HepG2 (cell line): Measurements from ENCODE around the gene NAB2. TPM values are rescaled to one million over a fixed set of nuclear protein-coding genes. Genes with fewer than 3 reads are reported as not detected.

Experiments used
- AHR ChIP-seq: IDR thresholded peaks from 2 replicates; pipeline ENCODE4 v1.6.1; 2018; ENCODE audit warnings: missing genetic modification reagents, missing compliant biosample characterization
- ATF7 ChIP-seq, 2 experiments: fragments of 450-650 bp in 1 of 2; sonication (generic) in 1 of 2; formaldehyde crosslinking in 1 of 2; IDR thresholded peaks; 2 replicates each; pipeline versions ENCODE4 v1.4.0 to v1.6.1; 2016 to 2020; ENCODE audit warnings: antibody characterized with exemption in 1 of 2, mild to moderate bottlenecking in 1 of 2, missing genetic modification reagents in 1 of 2
- GATAD1 ChIP-seq: IDR thresholded peaks from 2 replicates; pipeline ENCODE4 v1.6.1; 2016; ENCODE audit warnings: missing genetic modification reagents, missing compliant biosample characterization
- KDM2A ChIP-seq: sonication (generic); formaldehyde crosslinking; IDR thresholded peaks from 2 replicates; pipeline ENCODE4 v1.4.0; 2020; ENCODE audit warnings: low read depth, missing genetic modification reagents, borderline replicate concordance
- NFE2 ChIP-seq: sonication (generic); formaldehyde crosslinking; IDR thresholded peaks from 2 replicates; pipeline ENCODE4 v1.4.0; 2020; ENCODE audit warnings: missing genetic modification reagents
- PHF20 ChIP-seq: sonication (generic); formaldehyde crosslinking; IDR thresholded peaks from 2 replicates; pipeline ENCODE4 v1.5.0; 2020; ENCODE audit warnings: mild to moderate bottlenecking, missing genetic modification reagents
- RBFOX2 ChIP-seq: fragments of 200-400 bp; formaldehyde crosslinking; IDR thresholded peaks from 2 replicates; pipeline ENCODE4 v1.6.1; 2017; ENCODE audit warnings: low read depth, mild to moderate bottlenecking, low read length
- RNF2 ChIP-seq: fragments of 450-650 bp; conservative IDR thresholded peaks from 2 replicates; pipeline ENCODE4 v1.6.1; 2016; ENCODE audit warnings: low read depth
- SIX1 ChIP-seq: sonication (generic); formaldehyde crosslinking; IDR thresholded peaks from 2 replicates; pipeline ENCODE4 v1.4.0; 2020; ENCODE audit warnings: missing genetic modification reagents, borderline replicate concordance
- TCF12 ChIP-seq, 2 experiments: fragments of 450-650 bp in 1 of 2; sonication (generic) in 1 of 2; formaldehyde crosslinking in 1 of 2; IDR thresholded peaks; 2 replicates each; pipeline versions ENCODE4 v1.6.1 to v1.8.0; 2017 to 2022; ENCODE audit warnings: antibody characterized with exemption in 1 of 2, mild to moderate bottlenecking in 1 of 2, missing genetic modification reagents in 1 of 2, moderate library complexity in 1 of 2
- ZNF263 ChIP-seq: sonication (generic); formaldehyde crosslinking; IDR thresholded peaks from 2 replicates; pipeline ENCODE4 v1.4.0; 2020; ENCODE audit warnings: missing genetic modification reagents
- ZNF589 ChIP-seq: sonication (generic); formaldehyde crosslinking; conservative IDR thresholded peaks from 2 replicates; pipeline ENCODE4 v1.8.0; 2022; ENCODE audit warnings: mild to moderate bottlenecking, moderate library complexity, missing genetic modification reagents
- ZNF761 ChIP-seq: sonication (generic); formaldehyde crosslinking; conservative IDR thresholded peaks from 2 replicates; pipeline ENCODE4 v1.4.0; 2020; ENCODE audit warnings: mild to moderate bottlenecking, missing genetic modification reagents
- ZNF772 ChIP-seq: sonication (generic); formaldehyde crosslinking; IDR thresholded peaks from 2 replicates; pipeline ENCODE4 v1.5.0; 2020; ENCODE audit warnings: mild to moderate bottlenecking, missing genetic modification reagents
- ZNF782 ChIP-seq: sonication (generic); formaldehyde crosslinking; IDR thresholded peaks from 2 replicates; pipeline ENCODE4 v1.4.0; 2020; ENCODE audit warnings: missing genetic modification reagents, mild to moderate bottlenecking, borderline replicate concordance
- polyA plus RNA-seq, 8 experiments: library from polyadenylated mRNA; depleted of rRNA in 3 of 8; stranded (reverse) in 7 of 8; unstranded in 1 of 8; fragments of >200 nt; fragmentation: Illumina TruSeq in 4 of 8; extraction: Trizol in 4 of 8; gene quantifications; 2 replicates each; pipeline versions ENCODE4 v1.2.1 to v1.2.3, GENCODE V29; 2011 to 2016; ENCODE audit warnings: low read depth in 4 of 8, missing spikeins in 1 of 8, mixed read lengths in 1 of 8; ENCODE audit not compliant: insufficient read depth in 1 of 8
- total RNA-seq, 5 experiments: library from RNA; depleted of rRNA; stranded (reverse); fragments of >200 nt; fragmentation: Illumina TruSeq; extraction: Trizol; gene quantifications; 2 replicates each; pipeline ENCODE4 v1.2.3, GENCODE V29; 2016; ENCODE audit warnings: low read depth in 1 of 5
- TF ChIP-seq, protein P1 (sequence below): IDR thresholded peaks from 2 replicates; pipeline ENCODE4 v1.4.0; 2020; ENCODE audit warnings: mild to moderate bottlenecking, missing genetic modification reagents
- TF ChIP-seq, protein P2 (sequence below): sonication (generic); formaldehyde crosslinking; IDR thresholded peaks from 2 replicates; pipeline ENCODE4 v1.4.0; 2020; ENCODE audit warnings: missing genetic modification reagents
- TF ChIP-seq, protein P3 (sequence below): sonication (generic); formaldehyde crosslinking; IDR thresholded peaks from 2 replicates; pipeline ENCODE4 v1.4.0; 2020; ENCODE audit warnings: missing genetic modification reagents, borderline replicate concordance
- TF ChIP-seq, protein P4 (sequence below): sonication (generic); formaldehyde crosslinking; IDR thresholded peaks from 2 replicates; pipeline ENCODE4 v1.4.0; 2020; ENCODE audit warnings: low read depth, mild to moderate bottlenecking, missing genetic modification reagents

NAB2 gene
- total and polyA plus RNA-seq, 2 of the 13 experiments (the other 11 are each of a cell fraction or from before 2014, with no cell fraction given): 11.7 to 12.9 TPM

DNA sequence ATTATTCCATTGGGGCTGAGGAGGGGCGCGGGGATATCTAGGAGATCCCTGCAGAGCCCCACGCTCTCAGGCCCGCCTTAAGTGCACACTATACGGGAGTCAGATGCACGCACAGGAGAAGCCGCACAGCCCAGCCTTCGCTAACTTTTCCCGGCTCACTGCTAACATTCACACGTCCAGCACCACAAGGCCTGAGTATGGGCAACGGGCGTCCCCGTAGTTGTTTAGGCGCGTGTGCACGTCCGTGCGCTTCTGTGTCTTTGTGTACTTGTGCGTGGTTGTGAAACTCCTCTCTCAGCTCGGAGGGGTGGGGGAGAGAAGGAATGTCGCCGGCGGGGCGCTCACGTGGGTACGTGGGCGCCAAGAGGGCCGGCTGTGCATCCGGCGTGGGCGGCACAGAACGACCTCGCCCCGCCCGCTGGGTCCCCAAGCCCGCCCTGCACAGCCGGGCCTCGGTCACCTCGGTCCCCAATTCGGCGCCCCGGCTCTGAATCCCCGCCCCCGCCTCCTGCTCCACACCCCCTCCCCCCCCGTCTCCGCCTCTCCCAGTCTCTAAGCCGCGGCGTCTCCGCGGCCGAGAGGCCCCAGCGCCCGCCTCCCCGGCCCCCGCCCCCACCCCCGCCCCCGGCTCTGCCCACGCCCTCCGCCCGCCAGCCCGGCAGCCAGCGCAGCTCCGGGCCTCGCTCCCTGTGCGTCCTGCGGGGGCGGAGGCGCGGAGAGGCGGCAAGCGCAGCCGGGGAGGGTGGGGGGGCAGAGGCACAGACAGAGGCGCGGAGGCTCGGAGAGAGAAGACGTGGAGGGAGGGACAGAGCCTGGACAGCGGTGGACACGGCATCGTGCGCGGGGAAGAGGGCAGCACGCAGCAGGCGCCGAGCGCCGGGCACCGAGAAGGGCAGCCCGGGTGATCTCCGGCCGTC is at the start of gene NAB2 (continued):
- TF ChIP-seq ATF7 (IDR thresholded peaks at IDR 0.05): no peak
- TF ChIP-seq ATF7 (CRISPR knock-in tag; IDR thresholded peaks at IDR 0.05): peak; percentile 39; the same call in 1 of the 2 replicates
- peak; percentile 33; the same call in 1 of the 2 replicates for TF ChIP-seq SIX1 (CRISPR knock-in tag)
- no peak for TF ChIP-seq TCF12 (IDR thresholded peaks at IDR 0.05)
- TF ChIP-seq TCF12 (CRISPR knock-in tag; IDR thresholded peaks at IDR 0.05): peak; percentile 24; the same call in 1 of the 2 replicates
- TF ChIP-seq ZNF782 (CRISPR knock-in tag): 0 out of 2 replicates have a peak, but pooled peaks have one; percentile 51
- peak; percentile 61; the same call in 1 of the 2 replicates for TF ChIP-seq AHR (CRISPR knock-in tag)
- peak; percentile 61 for TF ChIP-seq ZNF263 (CRISPR knock-in tag)
- TF ChIP-seq PHF20 (CRISPR knock-in tag): peak; percentile 50
- peak; percentile 44 for TF ChIP-seq ZNF772 (CRISPR knock-in tag)
- TF ChIP-seq NFE2: no peak
- no peak; the same call in 1 of the 2 replicates for TF ChIP-seq ZNF589 (CRISPR knock-in tag)
- peak; percentile 32; the same call in 1 of the 2 replicates for TF ChIP-seq ZNF761
- TF ChIP-seq KDM2A: peak; percentile 66; the same call in 1 of the 2 replicates
- TF ChIP-seq, protein P1, sequence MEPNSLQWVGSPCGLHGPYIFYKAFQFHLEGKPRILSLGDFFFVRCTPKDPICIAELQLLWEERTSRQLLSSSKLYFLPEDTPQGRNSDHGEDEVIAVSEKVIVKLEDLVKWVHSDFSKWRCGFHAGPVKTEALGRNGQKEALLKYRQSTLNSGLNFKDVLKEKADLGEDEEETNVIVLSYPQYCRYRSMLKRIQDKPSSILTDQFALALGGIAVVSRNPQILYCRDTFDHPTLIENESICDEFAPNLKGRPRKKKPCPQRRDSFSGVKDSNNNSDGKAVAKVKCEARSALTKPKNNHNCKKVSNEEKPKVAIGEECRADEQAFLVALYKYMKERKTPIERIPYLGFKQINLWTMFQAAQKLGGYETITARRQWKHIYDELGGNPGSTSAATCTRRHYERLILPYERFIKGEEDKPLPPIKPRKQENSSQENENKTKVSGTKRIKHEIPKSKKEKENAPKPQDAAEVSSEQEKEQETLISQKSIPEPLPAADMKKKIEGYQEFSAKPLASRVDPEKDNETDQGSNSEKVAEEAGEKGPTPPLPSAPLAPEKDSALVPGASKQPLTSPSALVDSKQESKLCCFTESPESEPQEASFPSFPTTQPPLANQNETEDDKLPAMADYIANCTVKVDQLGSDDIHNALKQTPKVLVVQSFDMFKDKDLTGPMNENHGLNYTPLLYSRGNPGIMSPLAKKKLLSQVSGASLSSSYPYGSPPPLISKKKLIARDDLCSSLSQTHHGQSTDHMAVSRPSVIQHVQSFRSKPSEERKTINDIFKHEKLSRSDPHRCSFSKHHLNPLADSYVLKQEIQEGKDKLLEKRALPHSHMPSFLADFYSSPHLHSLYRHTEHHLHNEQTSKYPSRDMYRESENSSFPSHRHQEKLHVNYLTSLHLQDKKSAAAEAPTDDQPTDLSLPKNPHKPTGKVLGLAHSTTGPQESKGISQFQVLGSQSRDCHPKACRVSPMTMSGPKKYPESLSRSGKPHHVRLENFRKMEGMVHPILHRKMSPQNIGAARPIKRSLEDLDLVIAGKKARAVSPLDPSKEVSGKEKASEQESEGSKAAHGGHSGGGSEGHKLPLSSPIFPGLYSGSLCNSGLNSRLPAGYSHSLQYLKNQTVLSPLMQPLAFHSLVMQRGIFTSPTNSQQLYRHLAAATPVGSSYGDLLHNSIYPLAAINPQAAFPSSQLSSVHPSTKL (CRISPR knock-in tag): peak; percentile 78
- peak; percentile 61 for TF ChIP-seq GATAD1 (CRISPR knock-in tag)
- peak; percentile 68 for TF ChIP-seq RBFOX2
- TF ChIP-seq, protein P2, sequence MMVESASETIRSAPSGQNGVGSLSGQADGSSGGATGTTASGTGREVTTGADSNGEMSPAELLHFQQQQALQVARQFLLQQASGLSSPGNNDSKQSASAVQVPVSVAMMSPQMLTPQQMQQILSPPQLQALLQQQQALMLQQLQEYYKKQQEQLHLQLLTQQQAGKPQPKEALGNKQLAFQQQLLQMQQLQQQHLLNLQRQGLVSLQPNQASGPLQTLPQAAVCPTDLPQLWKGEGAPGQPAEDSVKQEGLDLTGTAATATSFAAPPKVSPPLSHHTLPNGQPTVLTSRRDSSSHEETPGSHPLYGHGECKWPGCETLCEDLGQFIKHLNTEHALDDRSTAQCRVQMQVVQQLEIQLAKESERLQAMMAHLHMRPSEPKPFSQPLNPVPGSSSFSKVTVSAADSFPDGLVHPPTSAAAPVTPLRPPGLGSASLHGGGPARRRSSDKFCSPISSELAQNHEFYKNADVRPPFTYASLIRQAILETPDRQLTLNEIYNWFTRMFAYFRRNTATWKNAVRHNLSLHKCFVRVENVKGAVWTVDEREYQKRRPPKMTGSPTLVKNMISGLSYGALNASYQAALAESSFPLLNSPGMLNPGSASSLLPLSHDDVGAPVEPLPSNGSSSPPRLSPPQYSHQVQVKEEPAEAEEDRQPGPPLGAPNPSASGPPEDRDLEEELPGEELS (CRISPR knock-in tag): peak; percentile 91
- TF ChIP-seq, protein P3, sequence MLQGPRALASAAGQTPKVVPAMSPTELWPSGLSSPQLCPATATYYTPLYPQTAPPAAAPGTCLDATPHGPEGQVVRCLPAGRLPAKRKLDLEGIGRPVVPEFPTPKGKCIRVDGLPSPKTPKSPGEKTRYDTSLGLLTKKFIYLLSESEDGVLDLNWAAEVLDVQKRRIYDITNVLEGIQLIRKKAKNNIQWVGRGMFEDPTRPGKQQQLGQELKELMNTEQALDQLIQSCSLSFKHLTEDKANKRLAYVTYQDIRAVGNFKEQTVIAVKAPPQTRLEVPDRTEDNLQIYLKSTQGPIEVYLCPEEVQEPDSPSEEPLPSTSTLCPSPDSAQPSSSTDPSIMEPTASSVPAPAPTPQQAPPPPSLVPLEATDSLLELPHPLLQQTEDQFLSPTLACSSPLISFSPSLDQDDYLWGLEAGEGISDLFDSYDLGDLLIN (CRISPR knock-in tag): peak; percentile 73; the same call in 1 of the 2 replicates
- TF ChIP-seq, protein P4, sequence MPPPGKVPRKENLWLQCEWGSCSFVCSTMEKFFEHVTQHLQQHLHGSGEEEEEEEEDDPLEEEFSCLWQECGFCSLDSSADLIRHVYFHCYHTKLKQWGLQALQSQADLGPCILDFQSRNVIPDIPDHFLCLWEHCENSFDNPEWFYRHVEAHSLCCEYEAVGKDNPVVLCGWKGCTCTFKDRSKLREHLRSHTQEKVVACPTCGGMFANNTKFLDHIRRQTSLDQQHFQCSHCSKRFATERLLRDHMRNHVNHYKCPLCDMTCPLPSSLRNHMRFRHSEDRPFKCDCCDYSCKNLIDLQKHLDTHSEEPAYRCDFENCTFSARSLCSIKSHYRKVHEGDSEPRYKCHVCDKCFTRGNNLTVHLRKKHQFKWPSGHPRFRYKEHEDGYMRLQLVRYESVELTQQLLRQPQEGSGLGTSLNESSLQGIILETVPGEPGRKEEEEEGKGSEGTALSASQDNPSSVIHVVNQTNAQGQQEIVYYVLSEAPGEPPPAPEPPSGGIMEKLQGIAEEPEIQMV (CRISPR knock-in tag): 0 out of 2 replicates have a peak, but pooled peaks have one; percentile 21
- TF ChIP-seq RNF2: peak; percentile 83; the same call in 1 of the 2 replicates
